Kidney epithelial cell (primary cell): ENCODE data around the gene PIK3IP1. TPM values are rescaled to one million over a fixed set of nuclear protein-coding genes. Genes with fewer than 3 reads are reported as not detected.

Experiments
- DNase-seq: peaks from one replicate; pipeline ENCODE4 v3.0.0-alpha.2; 2010; ENCODE audit warnings: low read depth
- H3K27me3 ChIP-seq: 2 replicates; pipeline ENCODE4 v1.6.0; 2011; ENCODE audit warnings: low read length; ENCODE audit not compliant: control insufficient read depth, insufficient read depth
- H3K36me3 ChIP-seq: 2 replicates; pipeline ENCODE4 v1.5.1; 2011; ENCODE audit warnings: low read length; ENCODE audit not compliant: control insufficient read depth, insufficient read depth
- H3K4me3 ChIP-seq: 2 replicates; pipeline ENCODE4 v1.5.1; 2011; ENCODE audit warnings: low read depth, mild to moderate bottlenecking, control low read depth, low read length
- total RNA-seq: library from RNA; depleted of rRNA; stranded (reverse); fragments of >200 nt; gene quantifications from 2 replicates; pipeline ENCODE4 v1.2.3, GENCODE V29; 2015
- TF ChIP-seq, protein P1 (sequence below): IDR thresholded peaks from 2 replicates; pipeline ENCODE4 v1.5.1; 2011; ENCODE audit warnings: mild to moderate bottlenecking, moderate library complexity, low read length, control low read depth, inconsistent platforms; ENCODE audit not compliant: insufficient read depth, poor library complexity, severe bottlenecking

PIK3IP1 gene
- total RNA-seq, 1 donor from 2014 or later, result 14.0 TPM

DNA sequence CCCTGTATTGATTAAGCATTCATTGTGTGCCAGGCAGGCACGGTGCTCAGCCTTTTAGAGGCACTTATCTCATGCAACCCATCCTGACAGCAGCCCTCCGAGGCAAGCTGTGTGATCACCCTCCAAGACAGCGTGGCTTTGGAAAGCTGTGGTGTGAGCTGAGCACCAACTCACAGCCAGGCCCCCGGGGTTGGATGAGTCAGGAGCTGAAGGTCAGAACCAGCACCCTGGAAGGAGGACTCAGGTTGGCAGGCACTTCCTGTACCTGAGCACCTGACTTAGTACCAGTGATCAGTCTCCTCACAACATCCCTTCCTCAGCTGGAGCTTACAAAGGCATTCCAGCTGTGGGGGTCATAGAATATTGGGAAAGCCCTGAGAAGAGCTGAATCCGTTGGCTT lies 44.9 kb upstream of the PIK3IP1 start:
- TF ChIP-seq, protein P1, sequence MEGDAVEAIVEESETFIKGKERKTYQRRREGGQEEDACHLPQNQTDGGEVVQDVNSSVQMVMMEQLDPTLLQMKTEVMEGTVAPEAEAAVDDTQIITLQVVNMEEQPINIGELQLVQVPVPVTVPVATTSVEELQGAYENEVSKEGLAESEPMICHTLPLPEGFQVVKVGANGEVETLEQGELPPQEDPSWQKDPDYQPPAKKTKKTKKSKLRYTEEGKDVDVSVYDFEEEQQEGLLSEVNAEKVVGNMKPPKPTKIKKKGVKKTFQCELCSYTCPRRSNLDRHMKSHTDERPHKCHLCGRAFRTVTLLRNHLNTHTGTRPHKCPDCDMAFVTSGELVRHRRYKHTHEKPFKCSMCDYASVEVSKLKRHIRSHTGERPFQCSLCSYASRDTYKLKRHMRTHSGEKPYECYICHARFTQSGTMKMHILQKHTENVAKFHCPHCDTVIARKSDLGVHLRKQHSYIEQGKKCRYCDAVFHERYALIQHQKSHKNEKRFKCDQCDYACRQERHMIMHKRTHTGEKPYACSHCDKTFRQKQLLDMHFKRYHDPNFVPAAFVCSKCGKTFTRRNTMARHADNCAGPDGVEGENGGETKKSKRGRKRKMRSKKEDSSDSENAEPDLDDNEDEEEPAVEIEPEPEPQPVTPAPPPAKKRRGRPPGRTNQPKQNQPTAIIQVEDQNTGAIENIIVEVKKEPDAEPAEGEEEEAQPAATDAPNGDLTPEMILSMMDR, result no peak
- H3K36me3 ChIP-seq, result peaks cover 5% of the 10 kb centered on the region
- no peak for DNase-seq
- H3K27me3 ChIP-seq, result no peaks in the 10 kb centered on the region
- H3K4me3 ChIP-seq, result no peak overlapping the region

DNA sequence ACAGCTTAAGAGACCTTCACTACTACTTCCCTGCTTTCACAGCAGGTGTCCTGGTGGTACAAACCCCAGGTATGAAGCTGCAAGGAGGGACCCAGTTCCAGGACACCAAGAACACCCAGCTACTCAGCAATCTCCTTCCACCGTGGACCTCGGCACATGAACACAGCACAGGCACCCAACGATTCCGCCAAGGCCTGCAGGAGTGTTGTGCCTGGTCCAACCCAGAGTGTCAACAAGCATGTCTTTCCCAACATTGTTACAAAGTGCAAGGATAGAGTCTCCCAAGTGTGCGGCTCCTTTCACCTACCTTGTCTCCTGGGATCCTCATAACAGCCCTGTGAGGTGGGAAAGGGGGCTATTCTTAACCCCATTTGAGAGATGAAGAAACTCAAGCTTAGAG lies 42.0 kb upstream of the PIK3IP1 start:
- TF ChIP-seq, protein P1, result no peak
- Histone ChIP-seq H3K36me3 (peaks cover 4% of the 10 kb centered on the region), H3K27me3 (no peaks in the 10 kb centered on the region), H3K4me3 (no peak overlapping the region)
- DNase-seq, result no peak

DNA sequence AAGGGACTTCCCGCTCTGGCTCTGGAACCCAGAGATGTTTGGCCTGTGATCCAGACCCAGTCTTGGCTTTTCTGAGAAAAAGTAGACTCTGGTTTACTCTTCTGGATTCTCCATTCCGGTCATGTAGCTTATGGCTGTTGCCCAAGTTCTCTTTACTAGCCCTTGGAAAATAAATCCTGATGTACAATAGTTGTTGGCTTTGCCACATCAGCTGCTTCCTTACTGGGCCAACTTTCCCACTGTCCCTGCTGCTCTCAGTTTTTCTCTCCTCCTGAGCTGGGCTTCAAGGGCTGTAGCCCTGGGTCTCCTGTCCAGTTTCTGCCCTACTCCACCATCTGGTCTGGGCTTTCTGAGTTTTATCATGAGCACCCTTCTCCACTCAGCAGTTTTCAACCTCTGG lies 41.4 kb upstream of the PIK3IP1 start:
- no peak for DNase-seq
- no peaks in the 10 kb centered on the region for H3K27me3 ChIP-seq
- H3K4me3 ChIP-seq, result no peak overlapping the region
- TF ChIP-seq, protein P1, result no peak
- peaks cover 4% of the 10 kb centered on the region for H3K36me3 ChIP-seq

DNA sequence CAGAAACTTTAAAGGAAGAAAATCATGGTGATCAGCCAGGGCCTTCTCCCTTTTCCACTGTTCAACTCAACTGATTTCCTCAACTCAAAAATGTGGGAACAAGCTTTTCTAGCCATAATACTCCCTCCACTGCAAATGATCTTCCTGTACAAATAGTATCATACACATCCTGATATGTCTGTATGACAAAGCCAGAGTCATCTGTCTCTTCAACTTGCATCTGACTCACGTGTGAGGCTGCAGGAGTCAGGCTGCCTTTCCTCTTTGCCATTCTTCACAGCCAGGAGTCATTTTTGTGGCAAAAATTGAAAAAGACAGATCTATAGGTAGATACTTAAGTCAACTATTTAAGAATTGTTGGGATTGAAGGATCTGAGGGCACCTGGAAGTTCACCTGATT lies 40.6 kb upstream of the PIK3IP1 start:
- TF ChIP-seq, protein P1, result no peak
- peaks cover 4% of the 10 kb centered on the region for H3K36me3 ChIP-seq
- H3K27me3 ChIP-seq, result no peaks in the 10 kb centered on the region
- H3K4me3 ChIP-seq, result no peak overlapping the region
- DNase-seq, result no peak

DNA sequence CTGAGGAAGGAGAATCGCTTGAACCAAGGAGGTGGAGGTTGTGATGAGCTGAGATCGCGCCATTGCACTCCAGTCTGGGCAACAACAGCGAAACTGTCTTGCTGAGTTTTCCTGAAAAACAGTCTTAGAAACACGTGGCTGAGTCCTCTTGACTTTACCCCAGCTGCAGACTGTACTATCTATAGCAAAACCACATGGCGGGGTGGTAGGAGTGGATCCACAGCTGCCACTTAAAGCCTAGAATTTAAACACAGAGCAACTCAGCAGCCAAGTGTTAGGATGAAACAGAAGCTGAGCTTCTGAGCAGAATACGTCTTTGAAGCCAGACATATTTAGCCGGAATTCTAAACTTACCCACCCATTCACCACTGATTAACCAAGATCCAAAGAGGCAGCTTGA lies 39.7 kb upstream of the PIK3IP1 start:
- Histone ChIP-seq H3K36me3 (peaks cover 4% of the 10 kb centered on the region), H3K4me3 (no peak overlapping the region), H3K27me3 (no peaks in the 10 kb centered on the region)
- TF ChIP-seq, protein P1, result no peak
- no peak for DNase-seq

DNA sequence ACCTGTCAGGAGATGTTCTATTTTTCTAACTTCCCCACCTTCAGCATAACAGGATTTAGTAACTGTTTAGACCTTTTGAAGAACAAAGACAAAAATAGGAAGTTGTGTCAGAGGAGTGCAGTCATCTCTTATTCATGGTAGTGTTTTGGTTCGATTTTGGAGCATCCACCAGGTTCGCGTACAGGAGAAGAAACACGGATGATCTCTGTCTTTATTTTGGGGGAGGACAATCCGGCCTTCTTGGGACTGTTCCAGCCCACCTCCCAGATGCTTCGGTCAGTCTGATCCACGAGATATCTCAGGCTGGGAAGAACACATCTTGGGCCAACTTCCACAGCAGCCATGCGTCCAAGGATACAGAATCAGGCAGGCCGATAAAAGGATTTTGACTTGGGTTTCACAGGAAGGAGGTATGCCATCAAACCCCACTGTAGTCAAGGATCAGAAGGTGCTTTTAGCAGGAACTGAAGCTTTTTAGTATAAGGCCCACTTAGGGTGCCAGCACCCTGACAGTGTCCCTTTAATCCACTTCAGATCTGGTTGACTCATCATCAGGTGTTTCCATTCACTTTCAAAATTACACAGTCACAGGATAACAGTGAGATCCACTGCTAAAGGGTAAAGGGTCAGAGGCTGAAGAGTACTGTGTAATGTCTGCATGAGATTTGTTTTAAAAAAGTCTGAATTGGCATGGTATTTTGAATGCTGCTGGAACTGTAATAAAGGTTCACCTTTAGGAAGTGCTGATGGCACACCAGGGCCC lies 37.3 kb upstream of the PIK3IP1 start:
- no peaks in the 10 kb centered on the region for H3K36me3 ChIP-seq
- no peak for DNase-seq
- no peak overlapping the region for H3K4me3 ChIP-seq
- H3K27me3 ChIP-seq, result no peaks in the 10 kb centered on the region
- TF ChIP-seq, protein P1, result no peak
